ENCODE results near the gene HINFP. TPM values are rescaled to one million over a fixed set of nuclear protein-coding genes. Genes with fewer than 3 reads are reported as not detected.

HINFP gene
- total RNA-seq, 1 experiment from 2014 or later = 38.1 TPM

GRCh38 chr11:119117004-119117706 is 4.2 kb upstream of the HINFP start (continued):
- TF ChIP-seq REST (IDR thresholded peaks at IDR 0.05; ENCODE audit: low read depth) (no peak), EZH2phosphoT487 (IDR thresholded peaks at IDR 0.05; ENCODE audit: borderline replicate concordance) (no peak), FOSL1 (IDR thresholded peaks at IDR 0.05; ENCODE audit: low read depth) (no peak)
- TF ChIP-seq, protein P1, sequence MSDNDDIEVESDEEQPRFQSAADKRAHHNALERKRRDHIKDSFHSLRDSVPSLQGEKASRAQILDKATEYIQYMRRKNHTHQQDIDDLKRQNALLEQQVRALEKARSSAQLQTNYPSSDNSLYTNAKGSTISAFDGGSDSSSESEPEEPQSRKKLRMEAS (IDR thresholded peaks at IDR 0.05) = no peak

DNA sequence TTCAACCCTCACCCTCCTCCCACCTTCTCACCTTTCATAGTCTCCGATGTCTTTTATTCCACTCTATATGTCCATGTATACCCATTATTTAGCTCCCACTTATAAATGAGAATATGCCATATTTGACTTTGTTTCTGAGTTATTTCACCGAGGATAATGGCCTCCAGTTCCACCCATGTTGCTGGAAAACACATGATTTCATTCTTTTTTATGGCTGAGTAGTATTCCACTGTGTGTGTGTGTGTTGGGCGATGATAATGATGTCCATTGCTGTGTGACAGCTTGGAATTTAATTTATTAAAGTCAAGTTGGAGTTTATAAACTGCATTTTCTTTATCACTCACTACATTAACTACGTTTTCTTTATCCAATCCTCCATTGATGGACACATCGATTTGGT is 3.2 kb upstream of the HINFP start:
- Histone ChIP-seq H3K9ac (ENCODE audit: low read length) (no peak overlapping the region), H3K9me2 (ENCODE audit: insufficient read depth) (no peaks in the 10 kb centered on the region), H3K27me3 (ENCODE audit: insufficient read depth, low read length) (no peaks in the 10 kb centered on the region), H3K4me1 (ENCODE audit: control insufficient read depth in 1 of 2, insufficient read depth in 2 of 2, low read length in 2 of 2) (peaks cover 9 to 19% of the 10 kb centered on the region in 2 experiments), H3K27ac (ENCODE audit: low read depth, low read length) (no peak overlapping the region), H4K20me1 (ENCODE audit: insufficient read depth) (no peaks in the 10 kb centered on the region), H3K79me2 (ENCODE audit: insufficient read depth, low read length) (peaks cover 17% of the 10 kb centered on the region), H2AFZ (ENCODE audit: low read depth, low read length, poor library complexity, severe bottlenecking) (no peak overlapping the region), H3K9me3 (ENCODE audit: control insufficient read depth in 1 of 2, insufficient read depth in 1 of 2, low read depth in 1 of 2, low read length in 2 of 2) (no peaks in the 10 kb centered on the region), H3K36me3 (ENCODE audit: control insufficient read depth in 1 of 2, insufficient read depth in 2 of 2, low read length in 2 of 2) (peaks cover 9 to 11% of the 10 kb centered on the region in 2 experiments; a peak in 1 of 4 replicates), H3K4me2 (ENCODE audit: low read length) (no peak overlapping the region), H3K4me3 (replicated peaks in 1 of 2; ENCODE audit: low read depth in 1 of 2, low read length in 2 of 2) (no peak overlapping the region)
- ChIA-PET CTCF (no interaction called here), POLR2A (interaction anchor here (0.9 kb wide), 1 partner anchor 23 kb away, joined by 3 read pairs; a partner anchor contains a TSS), RAD21 (ENCODE audit: low non-redundant PET in 1 of 2, low total read pairs in 2 of 2, uncharacterized antibody in 2 of 2, unreplicated experiment in 2 of 2) (no interaction called here)
- BruUV-seq (replicated peaks) = no TSS peak
- intact Hi-C loops (cut with micrococcal nuclease) = no loop called here
- DNase-seq (ENCODE audit: low read depth, low spot score) (no peak), ATAC-seq (no peak)
- TF ChIP-seq SIN3A (IDR thresholded peaks at IDR 0.05; ENCODE audit: low read depth) = no peak
- TF ChIP-seq FOSL1 (IDR thresholded peaks at IDR 0.05; ENCODE audit: low read depth) = no peak
- TF ChIP-seq, protein P1 (IDR thresholded peaks at IDR 0.05) = no peak
- TF ChIP-seq SP1 (IDR thresholded peaks at IDR 0.05; ENCODE audit: low read depth) = no peak
- TF ChIP-seq YY1 (IDR thresholded peaks at IDR 0.05; ENCODE audit: extremely low read depth, insufficient replicate concordance, low read depth, low read length) = no peak
- no peak for TF ChIP-seq EGR1 (IDR thresholded peaks at IDR 0.05; ENCODE audit: low read depth)
- no peak for TF ChIP-seq ELF1 (IDR thresholded peaks at IDR 0.05; ENCODE audit: borderline replicate concordance, low read depth)
- no peak for TF ChIP-seq ATF3 (IDR thresholded peaks at IDR 0.05)
- TF ChIP-seq, protein P2, sequence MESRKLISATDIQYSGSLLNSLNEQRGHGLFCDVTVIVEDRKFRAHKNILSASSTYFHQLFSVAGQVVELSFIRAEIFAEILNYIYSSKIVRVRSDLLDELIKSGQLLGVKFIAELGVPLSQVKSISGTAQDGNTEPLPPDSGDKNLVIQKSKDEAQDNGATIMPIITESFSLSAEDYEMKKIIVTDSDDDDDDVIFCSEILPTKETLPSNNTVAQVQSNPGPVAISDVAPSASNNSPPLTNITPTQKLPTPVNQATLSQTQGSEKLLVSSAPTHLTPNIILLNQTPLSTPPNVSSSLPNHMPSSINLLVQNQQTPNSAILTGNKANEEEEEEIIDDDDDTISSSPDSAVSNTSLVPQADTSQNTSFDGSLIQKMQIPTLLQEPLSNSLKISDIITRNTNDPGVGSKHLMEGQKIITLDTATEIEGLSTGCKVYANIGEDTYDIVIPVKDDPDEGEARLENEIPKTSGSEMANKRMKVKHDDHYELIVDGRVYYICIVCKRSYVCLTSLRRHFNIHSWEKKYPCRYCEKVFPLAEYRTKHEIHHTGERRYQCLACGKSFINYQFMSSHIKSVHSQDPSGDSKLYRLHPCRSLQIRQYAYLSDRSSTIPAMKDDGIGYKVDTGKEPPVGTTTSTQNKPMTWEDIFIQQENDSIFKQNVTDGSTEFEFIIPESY (IDR thresholded peaks at IDR 0.05; ENCODE audit: extremely low read depth, insufficient replicate concordance, low read length) = no peak
- TF ChIP-seq SRF (IDR thresholded peaks at IDR 0.05; ENCODE audit: low read depth) = no peak
- TF ChIP-seq CEBPB (IDR thresholded peaks at IDR 0.05; ENCODE audit: low read depth) = no peak
- TF ChIP-seq ZNF274 (IDR thresholded peaks at IDR 0.05; ENCODE audit: low read depth, low read length) = no peak
- no peak for TF ChIP-seq JUND (IDR thresholded peaks at IDR 0.05)
- TF ChIP-seq RAD21 (IDR thresholded peaks at IDR 0.05; ENCODE audit: low read depth) = no peak
- no peak for TF ChIP-seq CBX3 (IDR thresholded peaks at IDR 0.05; ENCODE audit: low read depth)

Data from HCT116 (cell line).